ENCODE results near the gene SLC12A7. TPM values are rescaled to one million over a fixed set of nuclear protein-coding genes. Genes with fewer than 3 reads are reported as not detected.

The SLC12A7 gene
- total RNA-seq, 2 donors from 2014 or later, result 28.5 to 42.3 TPM

- H3K9me3 ChIP-seq, result no peaks in the 10 kb centered on the region
- DNase-seq (ENCODE audit: low spot score), result no peak
- TF ChIP-seq, protein P1, sequence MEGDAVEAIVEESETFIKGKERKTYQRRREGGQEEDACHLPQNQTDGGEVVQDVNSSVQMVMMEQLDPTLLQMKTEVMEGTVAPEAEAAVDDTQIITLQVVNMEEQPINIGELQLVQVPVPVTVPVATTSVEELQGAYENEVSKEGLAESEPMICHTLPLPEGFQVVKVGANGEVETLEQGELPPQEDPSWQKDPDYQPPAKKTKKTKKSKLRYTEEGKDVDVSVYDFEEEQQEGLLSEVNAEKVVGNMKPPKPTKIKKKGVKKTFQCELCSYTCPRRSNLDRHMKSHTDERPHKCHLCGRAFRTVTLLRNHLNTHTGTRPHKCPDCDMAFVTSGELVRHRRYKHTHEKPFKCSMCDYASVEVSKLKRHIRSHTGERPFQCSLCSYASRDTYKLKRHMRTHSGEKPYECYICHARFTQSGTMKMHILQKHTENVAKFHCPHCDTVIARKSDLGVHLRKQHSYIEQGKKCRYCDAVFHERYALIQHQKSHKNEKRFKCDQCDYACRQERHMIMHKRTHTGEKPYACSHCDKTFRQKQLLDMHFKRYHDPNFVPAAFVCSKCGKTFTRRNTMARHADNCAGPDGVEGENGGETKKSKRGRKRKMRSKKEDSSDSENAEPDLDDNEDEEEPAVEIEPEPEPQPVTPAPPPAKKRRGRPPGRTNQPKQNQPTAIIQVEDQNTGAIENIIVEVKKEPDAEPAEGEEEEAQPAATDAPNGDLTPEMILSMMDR (IDR thresholded peaks at IDR 0.05), result no peak
- no peak overlapping the region for H3K27ac ChIP-seq
- peaks cover 0 to 49% of the 10 kb centered on the region in 2 donors for H3K4me1 ChIP-seq
- no peak overlapping the region for H3K4me3 ChIP-seq
- H3K36me3 ChIP-seq, result peaks cover 15% of the 10 kb centered on the region
- no peaks in the 10 kb centered on the region for H3K27me3 ChIP-seq
These were observed 15.9 kb downstream of the SLC12A7 start for GRCh38 chr5:1095990-1096363.

DNA sequence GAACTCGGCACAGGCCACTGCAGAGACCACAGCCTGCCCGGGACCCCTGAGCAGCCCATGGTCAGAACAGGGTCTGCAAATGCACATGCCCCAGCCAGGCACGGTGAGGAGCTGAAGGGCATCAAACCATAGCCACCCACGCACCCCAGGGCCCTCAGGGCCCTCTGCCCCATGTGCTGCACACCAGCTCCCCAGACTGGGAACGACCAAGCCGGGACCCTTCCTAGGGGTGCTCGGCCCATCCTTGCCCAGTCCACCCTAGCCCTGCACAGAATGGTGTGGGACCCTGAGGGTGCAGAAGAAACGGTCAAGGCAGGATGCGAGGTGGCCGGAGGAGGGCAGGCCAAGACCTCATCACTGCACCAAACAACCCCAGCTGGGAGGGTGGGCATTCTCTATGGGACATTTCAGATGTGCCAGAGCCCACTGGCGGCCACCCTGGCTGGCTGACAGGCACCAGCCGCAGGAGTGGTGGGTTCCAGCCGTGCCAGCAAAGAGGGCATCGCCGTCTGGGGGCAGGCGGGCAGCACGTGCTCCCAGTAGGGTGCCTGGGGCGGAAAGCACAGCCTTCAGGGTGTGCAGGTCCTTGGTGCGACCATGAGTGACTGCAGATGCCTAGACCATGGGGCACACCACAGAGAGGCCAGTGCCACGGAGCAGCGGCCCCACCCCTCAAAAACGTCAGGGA is 16.4 kb downstream of the SLC12A7 start:
- no peak overlapping the region for H3K27ac ChIP-seq
- DNase-seq (ENCODE audit: low spot score), result no peak
- H3K27me3 ChIP-seq, result no peaks in the 10 kb centered on the region
- H3K4me1 ChIP-seq, result peaks cover 0 to 49% of the 10 kb centered on the region in 2 donors
- no peak overlapping the region for H3K4me3 ChIP-seq
- H3K36me3 ChIP-seq, result peaks cover 15% of the 10 kb centered on the region
- TF ChIP-seq, protein P1 (IDR thresholded peaks at IDR 0.05), result no peak
- H3K9me3 ChIP-seq, result no peaks in the 10 kb centered on the region

- Histone ChIP-seq H3K36me3 (peaks cover 15% of the 10 kb centered on the region), H3K27ac (no peak overlapping the region), H3K27me3 (no peaks in the 10 kb centered on the region), H3K4me3 (no peak overlapping the region), H3K9me3 (no peaks in the 10 kb centered on the region), H3K4me1 (peaks cover 0 to 49% of the 10 kb centered on the region in 2 donors)
- TF ChIP-seq, protein P1 (IDR thresholded peaks at IDR 0.05), result no peak
- DNase-seq (ENCODE audit: low spot score), result no peak
These were observed 17.1 kb downstream of the SLC12A7 start for GRCh38 chr5:1094670-1095190.

GRCh38 chr5:1093361-1093760 is 18.5 kb downstream of the SLC12A7 start:
- DNase-seq (ENCODE audit: low spot score), result no peak
- no peaks in the 10 kb centered on the region for H3K27me3 ChIP-seq
- TF ChIP-seq, protein P1 (IDR thresholded peaks at IDR 0.05), result no peak
- H3K4me1 ChIP-seq, result peaks cover 0 to 47% of the 10 kb centered on the region in 2 donors
- H3K4me3 ChIP-seq, result no peak overlapping the region
- no peaks in the 10 kb centered on the region for H3K9me3 ChIP-seq
- H3K36me3 ChIP-seq, result peaks cover 21% of the 10 kb centered on the region
- no peak overlapping the region for H3K27ac ChIP-seq

GRCh38 chr5:1092122-1092521 is 19.7 kb downstream of the SLC12A7 start:
- Histone ChIP-seq H3K4me3 (no peak overlapping the region), H3K36me3 (peaks cover 34% of the 10 kb centered on the region), H3K4me1 (peaks cover 0 to 40% of the 10 kb centered on the region in 2 donors), H3K27me3 (no peaks in the 10 kb centered on the region), H3K27ac (peak overlapping the region in 1 of 2 donors; percentile 21), H3K9me3 (no peaks in the 10 kb centered on the region)
- no peak for DNase-seq (ENCODE audit: low spot score)
- TF ChIP-seq, protein P1 (IDR thresholded peaks at IDR 0.05), result no peak
